Testis (tissue), 3 donors: ENCODE data around the gene PRSS38. TPM values are rescaled to one million over a fixed set of nuclear protein-coding genes. Genes with fewer than 3 reads are reported as not detected.

Experiments
- DNase-seq: peaks from one replicate; pipeline ENCODE4 v3.0.0-alpha.2; 2019
- H3K27ac ChIP-seq, 2 donors: fragments of 200-600 bp; sonication (generic); one replicate each; pipeline ENCODE4 v1.5.1; 2019
- H3K27me3 ChIP-seq: fragments of 200-600 bp; sonication (generic); one replicate; pipeline ENCODE4 v1.5.1; 2019
- H3K36me3 ChIP-seq: fragments of 200-600 bp; sonication (generic); one replicate; pipeline ENCODE4 v1.5.1; 2017; ENCODE audit warnings: low read depth; ENCODE audit errors: missing control alignments
- H3K4me1 ChIP-seq: fragments of 200-600 bp; sonication (generic); one replicate; pipeline ENCODE4 v1.5.1; 2019
- H3K4me3 ChIP-seq, 2 donors: fragments of 200-600 bp; sonication (generic); one replicate each; pipeline ENCODE4 v1.5.1; 2017 to 2019
- H3K9me3 ChIP-seq: fragments of 200-600 bp; sonication (generic); one replicate; pipeline ENCODE4 v1.5.1; 2017
- POLR2A ChIP-seq: fragments of 450-650 bp; IDR thresholded peaks from one replicate; pipeline ENCODE4 v1.6.1; 2017; ENCODE audit warnings: antibody characterized with exemption, mild to moderate bottlenecking, moderate library complexity
- WGBS, 2 donors: methylation state at CpG; one replicate each; pipeline ENCODE4 v1.1.5; 2018; 5-methylcytosine and 5-hydroxymethylcytosine counted together
- intact Hi-C: fragments of 100-400 bp; cut with DNase I; formaldehyde crosslinking; loops from one replicate; pipeline ENCODE4 v1.15.1; 2023; ENCODE audit warnings: low total_unique reads
- polyA plus RNA-seq: library from polyadenylated mRNA; stranded (reverse); fragments of 350-450 nt; fragmentation: Illumina TruSeq; extraction: RNeasy Lipid Tissue Mini Kit (QIAGEN cat#74804); gene quantifications from one replicate; pipeline ENCODE4 v1.2.3, GENCODE V29; 2014; ENCODE audit warnings: low read depth, low replicate concordance; ENCODE audit not compliant: insufficient read depth
- total RNA-seq, 2 donors: library from RNA; depleted of rRNA; stranded (reverse); fragments of >200 nt; gene quantifications; one replicate each; pipeline ENCODE4 v1.2.3, GENCODE V29; 2016
- TF ChIP-seq, protein P1 (sequence below), 3 experiments: fragments of 450-650 bp in 2 of 3; fragments of 200-600 bp in 1 of 3; sonication (generic) in 1 of 3; IDR thresholded peaks; one replicate each; pipeline ENCODE4 v1.5.1; 2016 to 2019; ENCODE audit warnings: antibody characterized with exemption in 3 of 3, mild to moderate bottlenecking in 2 of 3, moderate library complexity in 1 of 3

PRSS38 gene
- total and polyA plus RNA-seq, 3 donors from 2014 or later: 3.4 to 9.3 (median 5.4) TPM

DNA sequence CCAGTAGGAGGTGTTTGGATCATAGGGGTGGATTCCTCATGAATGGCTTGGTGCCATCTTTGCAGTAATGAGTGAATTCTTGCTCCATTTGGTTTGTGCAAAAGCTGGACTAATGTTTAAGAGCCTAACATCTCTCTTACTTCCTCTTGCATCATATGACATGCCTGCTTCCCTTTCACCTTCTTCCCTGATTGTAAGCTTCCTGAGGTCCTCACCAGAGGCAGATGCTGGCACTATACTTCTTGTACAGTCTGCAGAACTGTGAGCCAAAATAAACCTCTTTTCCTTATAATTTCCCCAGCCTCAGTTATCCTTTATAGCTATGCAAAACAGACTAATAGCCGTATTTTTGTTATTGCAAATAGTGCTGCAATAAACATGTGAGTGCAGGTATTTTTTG is 8.1 kb downstream of the PRSS38 start:
- DNase-seq: no peak
- intact Hi-C loops: no loop called here
- H3K27me3 ChIP-seq: no peaks in the 10 kb centered on the region
- WGBS, 2 donors: 87 to 89% methylated on average over 1 of the region's 1 CpG
- no peak for TF ChIP-seq POLR2A
- TF ChIP-seq, protein P1, sequence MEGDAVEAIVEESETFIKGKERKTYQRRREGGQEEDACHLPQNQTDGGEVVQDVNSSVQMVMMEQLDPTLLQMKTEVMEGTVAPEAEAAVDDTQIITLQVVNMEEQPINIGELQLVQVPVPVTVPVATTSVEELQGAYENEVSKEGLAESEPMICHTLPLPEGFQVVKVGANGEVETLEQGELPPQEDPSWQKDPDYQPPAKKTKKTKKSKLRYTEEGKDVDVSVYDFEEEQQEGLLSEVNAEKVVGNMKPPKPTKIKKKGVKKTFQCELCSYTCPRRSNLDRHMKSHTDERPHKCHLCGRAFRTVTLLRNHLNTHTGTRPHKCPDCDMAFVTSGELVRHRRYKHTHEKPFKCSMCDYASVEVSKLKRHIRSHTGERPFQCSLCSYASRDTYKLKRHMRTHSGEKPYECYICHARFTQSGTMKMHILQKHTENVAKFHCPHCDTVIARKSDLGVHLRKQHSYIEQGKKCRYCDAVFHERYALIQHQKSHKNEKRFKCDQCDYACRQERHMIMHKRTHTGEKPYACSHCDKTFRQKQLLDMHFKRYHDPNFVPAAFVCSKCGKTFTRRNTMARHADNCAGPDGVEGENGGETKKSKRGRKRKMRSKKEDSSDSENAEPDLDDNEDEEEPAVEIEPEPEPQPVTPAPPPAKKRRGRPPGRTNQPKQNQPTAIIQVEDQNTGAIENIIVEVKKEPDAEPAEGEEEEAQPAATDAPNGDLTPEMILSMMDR (IDR thresholded peaks at IDR 0.05): no peak
- H3K36me3 ChIP-seq: no peaks in the 10 kb centered on the region
- no peaks in the 10 kb centered on the region for H3K4me1 ChIP-seq
- H3K9me3 ChIP-seq: no peaks in the 10 kb centered on the region
- H3K4me3 ChIP-seq: no peak overlapping the region
- no peak overlapping the region for H3K27ac ChIP-seq

DNA sequence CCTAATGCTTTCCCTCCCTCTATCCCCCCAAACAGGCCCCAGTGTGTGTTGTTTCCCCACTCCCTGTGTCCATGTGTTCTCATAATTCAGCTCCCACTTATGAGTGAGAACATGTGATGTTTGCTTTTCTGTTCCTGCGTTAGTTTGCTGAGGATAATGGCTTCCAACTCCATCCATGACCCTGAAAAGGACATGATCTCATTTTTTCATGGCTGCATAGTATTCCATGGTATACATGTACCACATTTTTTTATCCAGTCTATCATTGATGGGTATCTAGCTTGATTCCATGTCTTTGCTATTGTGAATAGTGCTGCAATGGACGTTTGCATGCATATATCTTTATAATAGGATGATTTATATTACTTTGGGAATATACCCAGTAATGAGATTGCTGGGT is 8.7 kb downstream of the PRSS38 start:
- Histone ChIP-seq H3K4me3 (no peak overlapping the region), H3K36me3 (no peaks in the 10 kb centered on the region), H3K9me3 (no peaks in the 10 kb centered on the region), H3K27ac (no peak overlapping the region), H3K4me1 (no peaks in the 10 kb centered on the region), H3K27me3 (no peaks in the 10 kb centered on the region)
- DNase-seq: no peak
- TF ChIP-seq, protein P1 (IDR thresholded peaks at IDR 0.05): no peak
- TF ChIP-seq POLR2A: no peak
- intact Hi-C loops: no loop called here
- 62 to 63% methylated on average over 2 of the region's 2 CpGs for WGBS, 2 donors

DNA sequence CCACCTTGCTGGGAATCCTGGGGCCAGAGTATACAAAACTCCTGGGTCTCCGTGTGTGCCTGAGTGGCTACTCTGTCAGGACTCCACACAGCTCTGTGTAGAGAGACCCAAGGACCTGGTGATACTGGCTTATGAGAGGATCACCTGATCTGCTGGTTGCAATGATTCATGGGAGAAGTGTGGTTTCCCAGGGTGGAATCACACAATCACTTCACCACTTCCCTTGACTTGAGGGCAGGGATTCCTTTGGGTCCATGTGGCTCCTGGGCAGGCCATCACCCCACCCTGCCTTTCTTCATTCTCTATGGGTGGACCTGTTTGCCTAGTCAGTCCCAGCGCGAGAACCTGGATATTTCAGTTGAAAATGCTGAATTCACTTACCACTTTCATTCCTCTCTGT is 13.3 kb downstream of the PRSS38 start:
- Histone ChIP-seq H3K4me3 (no peak overlapping the region), H3K27ac (no peak overlapping the region), H3K4me1 (no peaks in the 10 kb centered on the region), H3K9me3 (no peaks in the 10 kb centered on the region), H3K27me3 (no peaks in the 10 kb centered on the region), H3K36me3 (no peaks in the 10 kb centered on the region)
- no peak for DNase-seq
- TF ChIP-seq, protein P1 (IDR thresholded peaks at IDR 0.05): no peak
- TF ChIP-seq POLR2A: no peak
- WGBS, 2 donors: 83 to 84% methylated on average over 3 of the region's 3 CpGs
- intact Hi-C loops: no loop called here

DNA sequence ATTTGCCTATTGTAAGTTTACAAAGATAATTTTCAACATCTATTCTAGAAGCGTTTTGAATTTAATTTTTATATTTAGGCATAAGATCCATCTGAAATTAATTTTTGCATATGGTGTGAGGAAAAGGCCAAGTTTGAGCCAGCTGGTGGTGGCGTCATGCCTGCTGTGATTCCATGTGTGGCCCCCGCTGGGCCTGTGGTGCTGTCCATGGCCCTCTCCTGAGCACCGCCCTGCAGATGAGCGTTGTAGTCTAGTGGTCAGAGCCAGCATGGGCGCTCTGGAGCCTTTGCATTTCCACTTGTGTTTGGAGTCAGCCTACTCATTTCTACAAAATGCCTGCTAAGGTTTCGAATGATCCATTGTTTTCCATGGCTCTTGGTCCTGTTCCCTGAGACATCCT is 22.7 kb downstream of the PRSS38 start:
- WGBS, 2 donors: 92 to 95% methylated on average over 7 of the region's 7 CpGs
- intact Hi-C loops: no loop called here
- no peaks in the 10 kb centered on the region for H3K27me3 ChIP-seq
- no peak overlapping the region for H3K4me3 ChIP-seq
- no peak overlapping the region for H3K27ac ChIP-seq
- no peaks in the 10 kb centered on the region for H3K36me3 ChIP-seq
- no peaks in the 10 kb centered on the region for H3K4me1 ChIP-seq
- DNase-seq: no peak
- TF ChIP-seq, protein P1 (IDR thresholded peaks at IDR 0.05): no peak
- TF ChIP-seq POLR2A: no peak
- no peaks in the 10 kb centered on the region for H3K9me3 ChIP-seq

DNA sequence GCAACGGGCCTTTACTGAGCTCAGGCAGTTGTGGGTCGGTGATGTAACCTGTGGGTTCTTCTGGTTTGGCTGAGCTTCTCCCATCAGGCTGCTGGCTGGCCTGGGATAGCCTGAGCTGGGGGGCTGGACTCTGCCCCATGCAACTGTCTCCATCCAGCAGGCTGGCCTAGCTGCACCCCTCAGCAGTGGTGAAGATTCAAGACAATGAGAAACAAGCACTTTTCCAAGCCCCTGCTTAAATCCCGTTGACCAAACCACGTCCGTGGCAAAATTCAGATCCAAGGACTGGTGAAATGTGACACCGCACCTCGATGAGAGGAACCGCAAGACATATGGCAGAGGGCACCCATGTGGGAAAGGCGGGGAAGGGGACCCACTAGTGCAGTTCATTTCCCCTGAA is 25.6 kb downstream of the PRSS38 start:
- Histone ChIP-seq H3K27me3 (no peaks in the 10 kb centered on the region), H3K4me1 (no peaks in the 10 kb centered on the region), H3K36me3 (no peaks in the 10 kb centered on the region), H3K27ac (no peak overlapping the region), H3K4me3 (no peak overlapping the region), H3K9me3 (no peaks in the 10 kb centered on the region)
- intact Hi-C loops: no loop called here
- TF ChIP-seq, protein P1 (IDR thresholded peaks at IDR 0.05): no peak
- TF ChIP-seq POLR2A: no peak
- no peak for DNase-seq
- 79 to 89% methylated on average over 5 to 9 of the region's 9 CpGs for WGBS, 2 donors
